Glomerular visceral epithelial cell (primary cell): Measurements from ENCODE around the gene LHX3.

ENCODE experiments used
- DNase-seq: peaks from one replicate; pipeline ENCODE4 v3.0.0-alpha.2; 2016; ENCODE audit errors: extremely low spot score

The LHX3 gene

DNA sequence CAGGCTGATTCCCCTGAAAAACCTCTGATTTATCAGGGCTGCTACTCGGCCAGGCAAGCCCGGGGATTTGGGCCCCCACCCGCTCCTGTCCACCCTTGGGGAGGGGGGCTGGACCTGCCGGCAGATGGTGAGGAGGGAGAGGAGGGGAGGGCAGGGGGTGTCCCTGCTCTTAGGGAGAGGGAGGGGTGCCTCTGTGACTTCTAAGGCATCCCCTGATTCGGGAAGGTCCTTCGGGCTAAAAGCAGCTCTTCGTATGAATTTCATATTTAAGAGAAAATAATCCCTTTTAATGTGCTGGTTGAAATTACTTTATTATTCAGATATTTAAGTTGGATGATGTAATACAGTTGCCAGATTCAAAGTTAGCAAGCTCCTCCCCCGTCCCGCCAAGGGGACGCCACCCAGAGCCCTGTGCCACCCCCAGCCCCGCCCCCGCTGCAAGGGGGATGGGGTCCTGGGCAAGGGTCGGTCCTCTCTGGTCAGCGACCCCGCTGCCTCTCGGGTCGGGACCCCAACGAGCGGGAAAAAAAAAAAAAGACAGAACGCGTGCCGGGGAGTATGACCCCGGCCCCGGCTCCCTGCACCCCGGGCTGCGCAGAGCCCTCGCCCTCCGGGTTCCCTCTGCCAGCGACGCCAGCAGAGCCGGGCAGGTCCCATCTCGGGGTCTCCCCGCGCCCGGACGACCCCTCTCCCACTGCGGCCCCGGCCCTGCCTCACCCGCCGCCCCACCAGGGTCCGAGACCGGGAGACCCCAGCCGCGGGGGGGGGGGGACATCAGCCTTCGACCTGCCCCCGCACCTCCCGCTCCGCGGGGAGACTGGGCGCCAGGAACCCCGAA, 12.4 kb downstream of the LHX3 start:
- no peak for DNase-seq

DNA sequence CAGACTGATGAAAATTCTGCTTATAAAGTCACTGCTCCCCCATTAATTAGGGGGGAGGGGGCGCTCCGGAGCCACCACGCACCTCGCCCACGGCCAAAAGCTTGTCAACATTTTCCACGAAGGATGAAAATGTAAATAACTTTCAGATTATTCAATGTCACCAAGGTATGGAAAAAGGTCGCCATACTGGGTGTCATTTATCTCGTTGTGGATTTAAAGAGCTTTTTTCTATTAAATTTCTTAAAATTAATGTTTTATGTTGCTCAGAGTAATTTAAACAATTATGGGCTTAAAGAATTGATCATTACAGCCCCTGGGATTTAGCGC, 13.0 kb downstream of the LHX3 start:
- no peak for DNase-seq

DNA sequence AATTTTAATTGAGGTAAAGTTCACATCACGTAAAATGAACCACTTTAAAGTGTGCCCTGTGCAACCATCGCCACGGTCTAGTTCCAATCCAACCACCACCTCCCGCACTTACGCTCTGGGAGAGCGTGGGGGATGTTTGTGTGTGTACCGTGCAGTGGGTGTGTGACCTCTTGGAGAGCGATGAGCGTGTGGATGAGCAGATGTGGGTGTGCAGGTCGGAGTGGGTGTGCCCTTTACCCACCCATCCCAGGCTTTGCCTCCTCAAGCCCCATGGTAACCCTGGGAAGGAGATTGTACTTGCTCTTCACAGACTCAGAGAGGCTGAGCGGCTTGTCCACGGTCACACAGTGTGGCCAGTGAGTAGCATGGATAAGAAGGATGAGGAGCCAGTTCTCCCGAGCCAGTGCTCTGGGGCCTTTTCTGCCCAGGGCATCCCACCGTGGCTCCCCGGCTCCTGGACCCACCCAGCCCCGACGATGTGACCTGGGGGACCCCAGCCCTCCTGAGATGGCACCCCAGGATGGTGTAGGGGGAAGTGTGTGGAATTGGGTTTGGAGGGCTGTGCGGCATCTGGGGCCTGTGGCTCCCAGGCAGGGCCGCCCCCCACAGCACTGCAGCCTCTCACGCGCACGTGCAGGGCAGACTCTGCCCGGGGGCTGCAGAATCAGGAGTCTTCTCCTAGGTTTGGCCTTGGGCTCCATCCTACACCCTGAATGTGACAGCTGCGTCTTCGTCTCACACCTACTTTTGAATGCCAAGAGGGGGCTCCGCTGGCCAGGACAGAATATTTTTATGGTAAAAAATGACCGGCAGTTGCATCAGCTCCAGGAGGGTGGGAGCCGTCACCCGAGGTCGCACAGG, 13.6 kb downstream of the LHX3 start:
- no peak for DNase-seq

- no peak for DNase-seq
Observed at GRCh38 chr9:136190656-136191055, 14.3 kb downstream of the LHX3 start.

DNA sequence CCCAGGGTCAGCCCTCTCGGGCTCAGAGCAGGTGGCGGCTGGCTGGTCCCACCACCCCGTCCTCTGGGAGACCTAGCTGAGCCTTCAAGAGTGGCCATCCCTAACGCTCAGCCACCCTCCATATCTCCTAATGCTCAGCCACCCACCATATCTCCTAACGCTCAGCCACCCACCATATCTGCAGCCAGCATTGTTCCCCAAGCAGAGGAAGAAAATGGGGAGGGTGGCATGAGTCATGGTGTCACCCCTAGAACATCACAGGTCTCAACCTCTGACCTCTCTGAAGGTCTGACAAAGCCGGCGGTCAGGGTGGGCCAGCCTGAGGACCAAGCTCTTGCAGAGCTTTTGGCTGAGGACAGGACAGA, 14.7 kb downstream of the LHX3 start:
- DNase-seq, result no peak

DNA sequence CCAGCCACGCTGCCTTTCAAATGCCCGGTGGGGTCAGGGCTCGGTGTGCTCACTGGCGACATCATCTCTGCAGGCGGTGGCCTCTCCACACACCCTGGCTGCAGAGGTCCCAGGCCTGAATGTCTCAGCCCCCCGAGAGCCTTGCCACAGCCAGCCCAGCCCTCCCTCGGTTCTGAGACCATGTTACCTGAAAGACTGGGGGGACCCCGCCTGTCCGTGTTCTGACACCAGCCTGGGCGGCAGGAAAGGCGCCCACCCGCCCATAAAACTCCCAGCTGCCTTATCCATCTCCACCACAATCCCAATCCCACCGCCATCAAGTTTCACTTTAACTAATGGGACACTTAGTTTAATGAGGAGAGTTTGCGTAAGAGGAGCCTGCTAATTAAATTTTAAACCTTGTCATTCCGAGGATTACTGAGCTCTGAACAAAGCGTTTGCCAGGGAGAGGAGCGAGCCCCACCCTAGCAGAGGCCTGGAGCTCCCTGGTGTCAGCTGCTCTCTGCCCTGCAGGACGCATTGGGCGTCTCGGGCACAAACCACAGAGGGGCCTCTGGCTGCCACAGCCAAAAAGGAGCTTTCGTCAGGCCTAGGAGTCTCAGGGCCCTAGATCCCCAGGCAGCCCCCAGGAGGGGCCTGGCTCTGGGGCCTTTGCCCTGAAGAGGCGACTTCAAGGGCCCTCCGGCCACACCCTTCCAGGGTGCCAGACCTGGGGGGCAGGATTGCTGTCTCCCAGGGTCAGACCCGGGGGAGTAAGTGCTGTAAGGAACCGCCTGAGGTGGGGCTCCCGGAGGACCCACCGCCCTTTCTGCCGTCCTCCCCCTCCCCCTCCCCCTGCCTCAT, 15.3 kb downstream of the LHX3 start:
- DNase-seq, result no peak

GRCh38 chr9:136187683-136188586, 17.0 kb downstream of the LHX3 start:
- no peak for DNase-seq

GRCh38 chr9:136187197-136187596, 17.7 kb downstream of the LHX3 start:
- DNase-seq, result no peak

DNA sequence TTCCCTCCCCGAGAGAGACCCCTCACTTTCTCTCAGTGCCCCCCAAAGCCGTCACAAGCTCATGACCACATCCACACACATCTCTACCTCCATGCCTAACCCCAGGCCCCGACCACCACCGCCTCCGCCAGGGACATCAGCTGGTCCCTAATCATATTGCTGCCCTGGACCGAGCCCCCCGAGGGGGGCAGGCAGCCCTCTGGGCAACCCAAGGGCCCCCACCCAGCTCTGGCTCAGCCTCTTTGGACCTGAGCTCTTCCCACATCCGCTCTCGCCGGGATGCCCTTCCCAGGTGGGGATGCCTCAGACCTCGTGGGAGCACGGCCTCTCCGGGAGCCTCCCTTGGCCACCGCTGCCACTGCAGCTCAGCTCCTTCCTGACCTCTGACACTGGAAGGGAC, 18.5 kb downstream of the LHX3 start:
- DNase-seq, result no peak

GRCh38 chr9:136185596-136186366, 19.1 kb downstream of the LHX3 start:
- DNase-seq, result no peak

DNA sequence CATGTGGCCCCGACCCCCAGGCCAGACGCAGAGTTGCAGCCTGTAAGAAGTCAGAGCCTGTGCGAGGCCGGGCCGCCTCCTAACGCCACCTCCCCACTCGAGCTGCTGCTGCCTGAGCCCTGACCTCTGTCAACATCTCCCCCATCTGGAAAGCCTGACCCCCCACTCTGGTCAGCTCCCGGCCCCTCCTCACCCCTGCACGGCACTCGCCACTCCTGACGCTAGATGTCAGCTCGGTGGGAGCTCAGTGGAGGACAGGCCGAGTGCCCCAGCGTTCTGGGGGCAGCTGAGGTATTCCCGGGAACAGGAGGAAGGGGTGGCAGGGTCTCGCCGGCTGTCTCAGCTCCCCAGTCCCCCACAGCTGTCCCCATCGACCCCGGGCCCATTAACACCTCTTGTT, 19.9 kb downstream of the LHX3 start:
- no peak for DNase-seq

DNA sequence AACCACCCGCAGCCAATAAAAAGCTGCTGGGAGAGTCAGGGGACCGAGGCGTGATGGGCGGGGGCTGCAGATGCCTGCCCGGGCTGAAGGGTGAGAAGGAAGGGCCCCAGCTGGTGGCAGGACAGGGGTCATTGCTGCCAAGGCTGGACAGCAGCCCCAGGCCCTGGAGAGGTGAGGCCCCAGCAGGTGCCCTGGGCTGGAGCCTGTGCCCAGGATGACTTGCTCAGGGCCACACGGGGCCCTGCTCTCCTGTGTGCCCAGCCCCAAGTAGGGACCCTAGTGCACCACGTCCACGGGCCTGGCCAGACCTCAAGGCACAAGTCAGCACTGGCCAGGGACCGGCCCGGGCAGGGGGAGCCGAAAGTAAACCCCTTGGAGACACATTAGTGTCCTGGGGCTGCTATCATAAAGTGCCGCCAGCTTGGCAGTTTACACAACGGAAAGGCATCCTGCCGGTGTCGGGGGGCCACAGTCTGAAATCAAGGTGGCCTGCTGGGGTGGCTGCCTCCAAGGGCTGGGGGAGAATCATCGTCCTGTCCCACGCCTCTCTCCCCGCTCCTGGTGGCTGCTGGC, 22.0 kb downstream of the LHX3 start:
- no peak for DNase-seq

- no peak for DNase-seq
Observed at GRCh38 chr9:136182420-136182787, 22.5 kb downstream of the LHX3 start.

GRCh38 chr9:136181784-136182419, 23.0 kb downstream of the LHX3 start:
- DNase-seq, result no peak

DNA sequence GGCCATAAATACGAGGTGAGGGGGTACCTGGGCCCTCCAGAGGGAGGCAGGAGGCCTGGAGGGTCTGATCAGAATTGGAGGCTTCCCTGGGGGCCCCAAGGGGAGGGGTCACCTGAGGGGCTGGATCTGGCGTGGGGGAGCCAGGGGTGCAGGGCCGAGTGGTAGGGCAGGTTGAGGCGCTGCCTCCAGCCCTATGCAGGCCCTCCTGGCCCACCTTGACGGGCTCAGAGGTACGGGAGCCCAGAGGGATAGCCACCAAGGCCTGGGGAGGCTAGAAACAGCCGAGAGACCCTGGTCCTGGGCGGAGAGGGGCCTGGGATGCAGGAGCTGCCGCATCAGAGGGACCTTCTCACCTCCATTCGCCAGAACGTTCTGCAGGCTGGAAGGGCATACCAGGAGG, 24.3 kb downstream of the LHX3 start:
- DNase-seq, result no peak

- DNase-seq, result no peak
Observed at GRCh38 chr9:136179761-136180160, 25.2 kb downstream of the LHX3 start.

GRCh38 chr9:136179101-136179616, 25.8 kb downstream of the LHX3 start:
- no peak for DNase-seq

DNA sequence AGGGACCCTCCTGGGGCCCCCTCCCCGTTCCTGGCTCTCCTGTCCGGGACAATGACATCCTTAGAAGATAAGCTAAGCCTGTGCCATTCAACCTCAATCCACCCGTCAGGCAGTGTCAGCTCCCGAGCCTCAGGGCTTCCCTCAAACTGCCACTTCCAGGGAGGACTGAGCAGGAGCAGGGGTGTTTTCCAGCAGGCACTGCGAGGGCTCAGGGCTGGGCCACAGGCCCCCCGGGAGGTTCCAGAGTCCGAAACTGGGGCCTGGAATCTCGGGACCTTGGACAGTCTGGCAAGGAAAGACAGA, 26.2 kb downstream of the LHX3 start:
- no peak for DNase-seq

GRCh38 chr9:136178061-136178772, 26.7 kb downstream of the LHX3 start:
- no peak for DNase-seq
